HG02885 (cell line): ENCODE results near the gene NUDT16L1.

ENCODE experiments used
- ATAC-seq: cut with Tn5 transposase; IDR thresholded peaks from one replicate; pipeline ENCODE4 v1.9.1; 2021; ENCODE audit warnings: mild to moderate bottlenecking; ENCODE audit not compliant: unreplicated experiment, poor library complexity

The NUDT16L1 gene

DNA sequence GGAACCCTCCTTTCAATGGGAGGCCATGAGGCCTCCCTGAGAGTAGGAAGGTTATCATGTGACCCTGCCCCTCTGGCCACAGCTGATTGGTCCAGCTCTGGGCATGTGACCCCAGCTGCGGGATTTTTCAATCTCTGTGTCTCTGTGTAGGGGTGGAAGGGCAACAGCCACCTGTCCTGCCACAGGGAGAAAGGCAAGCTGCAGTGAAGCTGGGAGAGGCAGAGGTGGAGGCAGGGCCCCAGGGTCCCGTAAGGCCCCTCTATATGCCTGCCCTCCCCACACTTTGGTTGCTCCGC is 51.9 kb downstream of the NUDT16L1 start:
- no peak for ATAC-seq
